ENCODE data around the gene PRKCE.

The PRKCE gene

GRCh38 chr2:45809205-45809604 is 157.7 kb downstream of the PRKCE start:
- Histone ChIP-seq H3K4me3 (ENCODE audit: low read length) (no peak overlapping the region), H3K9ac (ENCODE audit: low read length) (no peak overlapping the region), H3K79me2 (ENCODE audit: control insufficient read depth, insufficient read depth, low read length) (no peaks in the 10 kb centered on the region), H2BK15ac (replicated peaks; ENCODE audit: low read depth) (no peak overlapping the region), H3K4ac (ENCODE audit: low read depth, low read length) (no peak overlapping the region), H2BK5ac (ENCODE audit: low read length) (no peak overlapping the region), H3K18ac (ENCODE audit: low read length) (no peak overlapping the region), H3K23ac (ENCODE audit: low read length) (no peak overlapping the region), H3K36me3 (ENCODE audit: control insufficient read depth, insufficient read depth, low read length) (no peaks in the 10 kb centered on the region), H3K27ac (ENCODE audit: low read depth, low read length) (no peak overlapping the region), H4K8ac (ENCODE audit: low read depth, low read length) (no peak overlapping the region), H2AK5ac (ENCODE audit: low read length) (no peak overlapping the region), H3K56ac (ENCODE audit: low read length) (no peak overlapping the region), H2BK120ac (ENCODE audit: low read depth, low read length) (no peak overlapping the region), H3K4me1 (ENCODE audit: control insufficient read depth, low read depth, low read length) (no peaks in the 10 kb centered on the region), H3K4me2 (ENCODE audit: low read length) (no peak overlapping the region), H3K27me3 (ENCODE audit: insufficient read depth, low read length, poor library complexity) (no peaks in the 10 kb centered on the region), H3K79me1 (ENCODE audit: low read length) (no peaks in the 10 kb centered on the region), H4K5ac (ENCODE audit: low read length) (no peak overlapping the region)
- DNase-seq: no peak
- WGBS (ENCODE audit: extremely low coverage, insufficient coverage, low lambda C conversion rate): no CpG with 5 or more reads among the region's 4 CpGs

GRCh38 chr2:45812011-45812500 is 160.6 kb downstream of the PRKCE start:
- Histone ChIP-seq H3K27me3 (ENCODE audit: insufficient read depth, low read length, poor library complexity) (no peaks in the 10 kb centered on the region), H3K4ac (ENCODE audit: low read depth, low read length) (no peak overlapping the region), H2BK5ac (ENCODE audit: low read length) (no peak overlapping the region), H3K23ac (ENCODE audit: low read length) (no peak overlapping the region), H3K4me2 (ENCODE audit: low read length) (no peak overlapping the region), H4K5ac (ENCODE audit: low read length) (no peak overlapping the region), H2BK15ac (replicated peaks; ENCODE audit: low read depth) (no peak overlapping the region), H3K9ac (ENCODE audit: low read length) (no peak overlapping the region), H3K79me1 (ENCODE audit: low read length) (no peaks in the 10 kb centered on the region), H2BK120ac (ENCODE audit: low read depth, low read length) (no peak overlapping the region), H3K4me3 (ENCODE audit: low read length) (no peak overlapping the region), H3K4me1 (ENCODE audit: control insufficient read depth, low read depth, low read length) (no peaks in the 10 kb centered on the region), H3K18ac (ENCODE audit: low read length) (no peak overlapping the region), H4K8ac (ENCODE audit: low read depth, low read length) (no peak overlapping the region), H3K79me2 (ENCODE audit: control insufficient read depth, insufficient read depth, low read length) (no peaks in the 10 kb centered on the region), H3K56ac (ENCODE audit: low read length) (peak overlapping the region; percentile 25), H2AK5ac (ENCODE audit: low read length) (no peak overlapping the region), H3K36me3 (ENCODE audit: control insufficient read depth, insufficient read depth, low read length) (no peaks in the 10 kb centered on the region), H3K27ac (ENCODE audit: low read depth, low read length) (no peak overlapping the region)
- no CpG with 5 or more reads among the region's 3 CpGs for WGBS (ENCODE audit: extremely low coverage, insufficient coverage, low lambda C conversion rate)
- DNase-seq: no peak

GRCh38 chr2:45813003-45813941 is 161.8 kb downstream of the PRKCE start:
- no peak overlapping the region for H3K4me3 ChIP-seq (ENCODE audit: low read length)
- no peak overlapping the region for H4K5ac ChIP-seq (ENCODE audit: low read length)
- no peak overlapping the region for H2AK5ac ChIP-seq (ENCODE audit: low read length)
- H2BK15ac ChIP-seq (replicated peaks; ENCODE audit: low read depth): no peak overlapping the region
- H3K79me2 ChIP-seq (ENCODE audit: control insufficient read depth, insufficient read depth, low read length): no peaks in the 10 kb centered on the region
- no peaks in the 10 kb centered on the region for H3K4me1 ChIP-seq (ENCODE audit: control insufficient read depth, low read depth, low read length)
- no peak overlapping the region for H3K4me2 ChIP-seq (ENCODE audit: low read length)
- no peaks in the 10 kb centered on the region for H3K27me3 ChIP-seq (ENCODE audit: insufficient read depth, low read length, poor library complexity)
- no peak overlapping the region for H3K4ac ChIP-seq (ENCODE audit: low read depth, low read length)
- H2BK5ac ChIP-seq (ENCODE audit: low read length): no peak overlapping the region
- DNase-seq: peak; percentile 45
- H3K18ac ChIP-seq (ENCODE audit: low read length): no peak overlapping the region
- no peak overlapping the region for H3K23ac ChIP-seq (ENCODE audit: low read length)
- no peak overlapping the region for H3K9ac ChIP-seq (ENCODE audit: low read length)
- no CpG with 5 or more reads among the region's 13 CpGs for WGBS (ENCODE audit: extremely low coverage, insufficient coverage, low lambda C conversion rate)
- H4K8ac ChIP-seq (ENCODE audit: low read depth, low read length): no peak overlapping the region
- no peaks in the 10 kb centered on the region for H3K36me3 ChIP-seq (ENCODE audit: control insufficient read depth, insufficient read depth, low read length)
- H3K56ac ChIP-seq (ENCODE audit: low read length): no peak overlapping the region
- no peak overlapping the region for H2BK120ac ChIP-seq (ENCODE audit: low read depth, low read length)
- H3K27ac ChIP-seq (ENCODE audit: low read depth, low read length): no peak overlapping the region
- no peaks in the 10 kb centered on the region for H3K79me1 ChIP-seq (ENCODE audit: low read length)

GRCh38 chr2:45814488-45814887 is 163.0 kb downstream of the PRKCE start:
- Histone ChIP-seq H3K79me2 (ENCODE audit: control insufficient read depth, insufficient read depth, low read length) (no peaks in the 10 kb centered on the region), H3K4ac (ENCODE audit: low read depth, low read length) (no peak overlapping the region), H3K9ac (ENCODE audit: low read length) (no peak overlapping the region), H4K8ac (ENCODE audit: low read depth, low read length) (no peak overlapping the region), H3K18ac (ENCODE audit: low read length) (no peak overlapping the region), H3K4me2 (ENCODE audit: low read length) (no peak overlapping the region), H3K27ac (ENCODE audit: low read depth, low read length) (no peak overlapping the region), H3K79me1 (ENCODE audit: low read length) (no peaks in the 10 kb centered on the region), H3K56ac (ENCODE audit: low read length) (no peak overlapping the region), H3K23ac (ENCODE audit: low read length) (no peak overlapping the region), H3K4me3 (ENCODE audit: low read length) (no peak overlapping the region), H2BK120ac (ENCODE audit: low read depth, low read length) (no peak overlapping the region), H4K5ac (ENCODE audit: low read length) (no peak overlapping the region), H2BK5ac (ENCODE audit: low read length) (no peak overlapping the region), H2AK5ac (ENCODE audit: low read length) (no peak overlapping the region), H3K4me1 (ENCODE audit: control insufficient read depth, low read depth, low read length) (no peaks in the 10 kb centered on the region), H2BK15ac (replicated peaks; ENCODE audit: low read depth) (no peak overlapping the region), H3K36me3 (ENCODE audit: control insufficient read depth, insufficient read depth, low read length) (no peaks in the 10 kb centered on the region), H3K27me3 (ENCODE audit: insufficient read depth, low read length, poor library complexity) (no peaks in the 10 kb centered on the region)
- WGBS (ENCODE audit: extremely low coverage, insufficient coverage, low lambda C conversion rate): no CpG with 5 or more reads among the region's 3 CpGs
- DNase-seq: no peak

DNA sequence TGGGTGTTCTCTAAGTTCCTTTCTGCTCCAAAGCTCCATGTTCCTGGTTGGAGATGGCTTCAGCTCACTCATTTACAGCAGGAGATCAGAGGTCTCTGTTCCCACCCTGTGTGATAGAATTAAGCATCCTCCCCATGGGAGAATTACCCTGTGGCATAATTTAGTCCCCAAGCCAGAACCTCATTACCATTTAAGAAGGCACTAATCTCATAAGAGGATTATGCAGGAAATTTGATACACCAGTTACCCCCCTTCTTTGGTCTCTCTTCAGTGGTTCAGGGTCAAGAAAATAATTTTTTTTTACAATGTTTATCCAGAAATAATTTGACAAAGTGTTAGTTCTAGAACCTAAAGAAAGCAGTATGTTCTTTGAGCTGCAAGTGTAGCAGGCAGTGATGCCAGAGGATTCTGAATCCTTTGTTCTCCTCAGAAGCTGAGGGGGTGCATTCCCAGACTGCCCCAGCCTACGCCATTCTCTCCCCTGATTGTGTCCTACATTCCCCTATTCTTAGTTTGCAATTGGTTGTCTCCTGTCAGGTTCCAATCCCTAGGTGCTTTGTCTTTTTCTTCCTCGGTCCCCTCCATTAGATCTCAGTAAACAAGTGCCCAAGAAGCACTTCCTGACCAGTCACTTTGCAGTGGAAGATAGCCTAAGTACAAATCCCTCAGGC is 163.6 kb downstream of the PRKCE start:
- no peak overlapping the region for H3K9ac ChIP-seq (ENCODE audit: low read length)
- no peaks in the 10 kb centered on the region for H3K27me3 ChIP-seq (ENCODE audit: insufficient read depth, low read length, poor library complexity)
- H3K4me2 ChIP-seq (ENCODE audit: low read length): no peak overlapping the region
- no peak overlapping the region for H3K23ac ChIP-seq (ENCODE audit: low read length)
- H2BK5ac ChIP-seq (ENCODE audit: low read length): no peak overlapping the region
- H4K5ac ChIP-seq (ENCODE audit: low read length): no peak overlapping the region
- DNase-seq: peak; percentile 48
- no CpG with 5 or more reads among the region's 2 CpGs for WGBS (ENCODE audit: extremely low coverage, insufficient coverage, low lambda C conversion rate)
- no peaks in the 10 kb centered on the region for H3K4me1 ChIP-seq (ENCODE audit: control insufficient read depth, low read depth, low read length)
- no peak overlapping the region for H3K27ac ChIP-seq (ENCODE audit: low read depth, low read length)
- H3K79me2 ChIP-seq (ENCODE audit: control insufficient read depth, insufficient read depth, low read length): no peaks in the 10 kb centered on the region
- H2BK120ac ChIP-seq (ENCODE audit: low read depth, low read length): no peak overlapping the region
- H2BK15ac ChIP-seq (replicated peaks; ENCODE audit: low read depth): no peak overlapping the region
- no peak overlapping the region for H2AK5ac ChIP-seq (ENCODE audit: low read length)
- H4K8ac ChIP-seq (ENCODE audit: low read depth, low read length): no peak overlapping the region
- no peaks in the 10 kb centered on the region for H3K79me1 ChIP-seq (ENCODE audit: low read length)
- no peak overlapping the region for H3K4me3 ChIP-seq (ENCODE audit: low read length)
- H3K18ac ChIP-seq (ENCODE audit: low read length): no peak overlapping the region
- no peaks in the 10 kb centered on the region for H3K36me3 ChIP-seq (ENCODE audit: control insufficient read depth, insufficient read depth, low read length)
- no peak overlapping the region for H3K4ac ChIP-seq (ENCODE audit: low read depth, low read length)
- no peak overlapping the region for H3K56ac ChIP-seq (ENCODE audit: low read length)
